WERI-Rb-1 (cell line): ENCODE results near the gene NDUFA13.

Experiments used
- DNase-seq: peaks from one replicate; pipeline ENCODE4 v3.0.0-alpha.2; 2020
- H3K27ac ChIP-seq: fragments of 250-450 bp; sonication (Bioruptor Pico); 2 replicates; pipeline ENCODE4 v1.5.1; 2020; ENCODE audit warnings: mild to moderate bottlenecking, moderate library complexity
- H3K27me3 ChIP-seq: fragments of 250-450 bp; sonication (Bioruptor Pico); 2 replicates; pipeline ENCODE4 v1.5.1; 2021; ENCODE audit warnings: mild to moderate bottlenecking, low read depth, moderate library complexity; ENCODE audit not compliant: insufficient read depth, severe bottlenecking
- H3K36me3 ChIP-seq: fragments of 250-450 bp; sonication (Bioruptor Pico); 2 replicates; pipeline ENCODE4 v1.5.1; 2020; ENCODE audit warnings: mild to moderate bottlenecking, moderate library complexity
- H3K4me3 ChIP-seq: 2 replicates; pipeline ENCODE4 v1.5.1; 2011; ENCODE audit warnings: low read depth, mild to moderate bottlenecking, control low read depth, low read length
- H3K9me3 ChIP-seq: fragments of 250-450 bp; sonication (Bioruptor Pico); 2 replicates; pipeline ENCODE4 v1.5.1; 2021; ENCODE audit warnings: mild to moderate bottlenecking, moderate library complexity; ENCODE audit not compliant: severe bottlenecking
- TF ChIP-seq, protein P1 (sequence below): IDR thresholded peaks from 2 replicates; pipeline ENCODE4 v1.5.1; 2011; ENCODE audit warnings: low read depth, mild to moderate bottlenecking, control low read depth, inconsistent platforms, low read length

Gene NDUFA13

DNA sequence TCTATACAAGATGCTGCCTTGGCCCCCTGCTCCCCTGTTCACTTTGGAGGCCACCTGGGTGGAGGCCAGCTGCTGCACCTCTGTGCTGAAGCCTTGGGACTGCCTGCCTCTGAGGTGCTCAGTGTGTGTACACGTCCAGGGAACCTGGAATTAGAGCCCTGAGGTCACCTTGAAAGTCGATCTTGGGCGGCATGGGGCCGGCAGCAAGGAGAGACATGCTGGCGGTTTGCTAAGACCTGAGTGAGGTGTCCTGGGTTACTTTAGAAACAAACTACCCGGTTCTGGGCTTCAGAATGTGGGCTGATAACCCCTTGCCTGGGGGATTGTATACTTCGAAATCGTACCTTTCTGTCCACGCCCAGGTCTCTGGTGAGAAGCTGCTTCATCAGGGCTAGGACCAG is 26.2 kb upstream of the NDUFA13 start:
- H3K27ac ChIP-seq = peak overlapping the region; percentile 39; the same call in 1 of the 2 replicates

DNA sequence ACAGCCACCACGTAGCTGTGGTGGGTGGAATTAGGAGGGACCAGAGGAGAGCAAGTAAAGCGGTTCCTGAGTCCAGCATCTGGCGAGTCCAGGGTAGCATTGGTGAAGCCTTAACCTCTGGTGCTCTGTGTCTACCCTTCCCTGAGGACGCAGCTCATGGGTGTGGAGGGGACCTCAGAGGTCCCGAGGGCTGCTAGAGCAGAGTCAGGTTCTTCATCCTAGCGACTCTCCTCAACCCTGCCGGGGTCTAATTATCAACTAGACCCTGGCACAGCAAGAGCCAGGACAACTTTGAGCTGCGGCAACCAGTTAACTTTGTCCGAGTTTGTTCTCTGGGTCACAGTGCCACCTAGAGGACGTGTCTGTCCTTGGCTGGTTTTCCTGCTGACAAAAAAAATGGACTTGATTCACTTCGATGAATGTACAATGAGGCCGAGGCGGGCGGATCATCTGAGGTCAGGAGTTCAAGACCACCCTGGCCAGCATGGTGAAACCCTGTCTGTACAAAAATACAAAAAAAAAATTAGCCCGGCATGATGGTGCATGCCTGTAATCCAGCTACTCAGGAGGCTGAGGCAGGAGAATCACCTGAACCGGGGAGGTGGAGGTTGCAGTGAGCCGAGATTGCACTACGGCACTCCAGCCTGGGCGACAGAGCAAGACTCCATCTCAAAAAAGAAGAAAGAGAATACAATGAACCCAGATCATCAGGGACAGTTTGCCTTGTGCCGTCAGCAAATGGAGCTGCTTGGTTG is 25.6 kb upstream of the NDUFA13 start:
- Histone ChIP-seq H3K36me3 (peaks cover 28% of the 10 kb centered on the region), H3K4me3 (no peak overlapping the region), H3K27me3 (no peaks in the 10 kb centered on the region), H3K27ac (no peak overlapping the region), H3K9me3 (no peaks in the 10 kb centered on the region)
- peak; percentile 73 for DNase-seq
- TF ChIP-seq, protein P1, sequence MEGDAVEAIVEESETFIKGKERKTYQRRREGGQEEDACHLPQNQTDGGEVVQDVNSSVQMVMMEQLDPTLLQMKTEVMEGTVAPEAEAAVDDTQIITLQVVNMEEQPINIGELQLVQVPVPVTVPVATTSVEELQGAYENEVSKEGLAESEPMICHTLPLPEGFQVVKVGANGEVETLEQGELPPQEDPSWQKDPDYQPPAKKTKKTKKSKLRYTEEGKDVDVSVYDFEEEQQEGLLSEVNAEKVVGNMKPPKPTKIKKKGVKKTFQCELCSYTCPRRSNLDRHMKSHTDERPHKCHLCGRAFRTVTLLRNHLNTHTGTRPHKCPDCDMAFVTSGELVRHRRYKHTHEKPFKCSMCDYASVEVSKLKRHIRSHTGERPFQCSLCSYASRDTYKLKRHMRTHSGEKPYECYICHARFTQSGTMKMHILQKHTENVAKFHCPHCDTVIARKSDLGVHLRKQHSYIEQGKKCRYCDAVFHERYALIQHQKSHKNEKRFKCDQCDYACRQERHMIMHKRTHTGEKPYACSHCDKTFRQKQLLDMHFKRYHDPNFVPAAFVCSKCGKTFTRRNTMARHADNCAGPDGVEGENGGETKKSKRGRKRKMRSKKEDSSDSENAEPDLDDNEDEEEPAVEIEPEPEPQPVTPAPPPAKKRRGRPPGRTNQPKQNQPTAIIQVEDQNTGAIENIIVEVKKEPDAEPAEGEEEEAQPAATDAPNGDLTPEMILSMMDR = peak; percentile 83

More for the DNA sequence above, 26.2 kb upstream of the NDUFA13 start:
- H3K4me3 ChIP-seq = no peak overlapping the region
- peaks cover 28% of the 10 kb centered on the region for H3K36me3 ChIP-seq
- no peaks in the 10 kb centered on the region for H3K27me3 ChIP-seq
- H3K9me3 ChIP-seq = no peaks in the 10 kb centered on the region
- TF ChIP-seq, protein P1 = no peak
- no peak for DNase-seq

DNA sequence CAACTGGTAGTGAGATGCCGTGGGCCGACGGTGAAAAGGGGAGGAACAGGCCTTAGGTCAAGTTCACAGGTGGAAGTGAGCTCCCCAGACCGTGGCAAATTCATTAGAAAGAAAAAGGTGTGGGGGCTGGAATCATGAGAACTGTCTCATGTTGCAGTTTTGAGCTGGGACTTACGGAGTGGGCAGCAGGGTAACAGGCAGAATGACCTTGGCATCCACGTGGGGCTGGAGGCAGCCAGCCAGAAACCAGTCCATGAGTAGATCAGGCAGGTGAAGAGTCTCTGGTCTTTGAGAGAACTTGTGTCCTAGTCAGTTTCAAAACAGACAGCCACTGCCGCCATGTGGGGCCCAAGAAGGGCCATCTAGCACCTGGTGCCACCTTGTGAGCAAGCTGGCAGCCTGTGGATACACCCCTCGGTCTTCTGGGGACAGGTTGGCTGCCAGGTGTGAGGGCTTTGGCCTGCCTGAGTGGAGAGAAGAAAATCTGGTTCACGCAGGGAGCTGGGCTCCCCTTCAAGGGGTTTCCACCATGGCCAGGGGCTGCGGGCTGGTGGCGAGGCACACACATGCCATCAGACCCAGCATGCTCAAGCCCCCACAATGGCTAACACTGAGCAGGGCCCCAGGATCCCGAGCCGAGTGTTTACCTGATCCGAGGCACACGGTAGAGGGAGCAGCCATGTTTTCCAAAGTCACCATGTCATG is 24.6 kb upstream of the NDUFA13 start:
- no peaks in the 10 kb centered on the region for H3K27me3 ChIP-seq
- H3K4me3 ChIP-seq = no peak overlapping the region
- DNase-seq = no peak
- no peak overlapping the region for H3K27ac ChIP-seq
- TF ChIP-seq, protein P1 = no peak
- H3K9me3 ChIP-seq = no peaks in the 10 kb centered on the region
- peaks cover 35% of the 10 kb centered on the region for H3K36me3 ChIP-seq

DNA sequence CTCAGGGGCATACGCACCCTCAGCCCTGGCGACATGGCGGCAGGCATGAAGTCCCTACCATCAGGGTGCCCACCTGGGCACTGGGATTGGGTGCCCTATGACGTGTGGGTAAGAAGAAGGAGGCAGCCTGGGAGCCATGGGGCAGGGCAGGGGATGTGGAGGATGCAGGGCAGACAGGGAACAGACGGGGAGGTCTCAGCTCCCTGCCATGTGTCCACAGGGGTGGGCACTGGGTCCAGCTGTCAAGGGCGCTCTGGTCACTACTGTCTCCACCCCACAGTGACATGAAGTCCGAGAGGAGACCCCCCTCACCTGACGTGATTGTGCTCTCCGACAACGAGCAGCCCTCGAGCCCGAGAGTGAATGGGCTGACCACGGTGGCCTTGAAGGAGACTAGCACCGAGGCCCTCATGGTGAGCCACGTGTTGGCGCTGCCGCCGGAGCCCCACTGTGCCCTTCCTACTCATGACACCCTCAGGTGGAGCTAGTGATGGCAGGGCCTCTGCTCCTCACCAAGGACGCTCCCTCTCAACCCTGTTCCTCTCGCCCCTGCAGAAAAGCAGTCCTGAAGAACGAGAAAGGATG is 23.9 kb upstream of the NDUFA13 start:
- Histone ChIP-seq H3K27me3 (no peaks in the 10 kb centered on the region), H3K36me3 (peaks cover 40% of the 10 kb centered on the region), H3K4me3 (no peak overlapping the region), H3K27ac (no peak overlapping the region), H3K9me3 (no peaks in the 10 kb centered on the region)
- TF ChIP-seq, protein P1 = no peak
- DNase-seq = no peak

DNA sequence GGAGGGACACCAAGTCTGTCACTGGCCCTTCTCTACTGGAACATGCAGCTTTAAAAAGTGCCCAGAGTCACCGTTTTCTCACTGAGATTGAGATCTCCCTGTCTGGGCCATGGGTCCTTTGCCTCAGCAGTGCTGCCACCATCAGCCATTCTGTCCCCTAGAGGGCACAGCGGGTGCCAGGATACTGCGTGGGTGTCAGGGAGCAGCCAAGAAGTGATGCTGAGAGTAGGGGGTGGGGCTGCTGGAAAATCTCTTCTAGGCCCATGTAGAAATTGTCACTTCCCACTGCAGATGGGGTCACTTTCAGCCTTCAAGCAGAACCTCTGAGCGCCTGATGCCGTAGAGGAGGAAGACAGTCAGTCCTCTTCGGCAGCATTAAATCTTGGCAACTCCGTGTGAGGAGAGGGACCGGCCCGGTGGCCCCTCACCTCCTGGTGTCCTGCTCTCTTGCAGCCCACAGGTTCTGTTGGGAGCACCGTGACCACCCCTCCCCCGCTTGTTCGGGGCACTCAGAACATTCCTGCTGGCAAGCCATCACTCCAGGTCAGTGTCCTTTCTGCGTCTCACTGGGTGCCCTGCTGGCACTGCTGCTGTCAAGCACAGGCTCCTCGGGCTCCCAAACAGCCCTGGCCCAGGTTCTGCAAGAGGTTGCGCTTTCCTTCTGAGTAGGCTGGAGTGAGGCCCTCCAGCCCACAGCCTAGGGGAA is 22.0 kb upstream of the NDUFA13 start:
- TF ChIP-seq, protein P1 = no peak
- Histone ChIP-seq H3K27ac (no peak overlapping the region), H3K36me3 (peaks cover 59% of the 10 kb centered on the region), H3K27me3 (no peaks in the 10 kb centered on the region), H3K4me3 (no peak overlapping the region), H3K9me3 (no peaks in the 10 kb centered on the region)
- no peak for DNase-seq
